GM12875 (cell line): Measurements from ENCODE around the gene FOS.

ENCODE experiments used
- H3K4me3 ChIP-seq: one replicate; pipeline ENCODE4 v1.5.1; 2011; ENCODE audit warnings: low read depth, low read length, control low read depth
- CTCF ChIP-seq: IDR thresholded peaks from 2 replicates; pipeline ENCODE4 v1.5.1; 2011; ENCODE audit warnings: low read depth, mild to moderate bottlenecking, control low read depth, inconsistent platforms, low read length, moderate library complexity, borderline replicate concordance; ENCODE audit not compliant: insufficient read depth

Gene FOS

GRCh38 chr14:75283162-75283832 is 4.7 kb downstream of the FOS start:
- H3K4me3 ChIP-seq = no peak overlapping the region
- TF ChIP-seq CTCF = no peak

DNA sequence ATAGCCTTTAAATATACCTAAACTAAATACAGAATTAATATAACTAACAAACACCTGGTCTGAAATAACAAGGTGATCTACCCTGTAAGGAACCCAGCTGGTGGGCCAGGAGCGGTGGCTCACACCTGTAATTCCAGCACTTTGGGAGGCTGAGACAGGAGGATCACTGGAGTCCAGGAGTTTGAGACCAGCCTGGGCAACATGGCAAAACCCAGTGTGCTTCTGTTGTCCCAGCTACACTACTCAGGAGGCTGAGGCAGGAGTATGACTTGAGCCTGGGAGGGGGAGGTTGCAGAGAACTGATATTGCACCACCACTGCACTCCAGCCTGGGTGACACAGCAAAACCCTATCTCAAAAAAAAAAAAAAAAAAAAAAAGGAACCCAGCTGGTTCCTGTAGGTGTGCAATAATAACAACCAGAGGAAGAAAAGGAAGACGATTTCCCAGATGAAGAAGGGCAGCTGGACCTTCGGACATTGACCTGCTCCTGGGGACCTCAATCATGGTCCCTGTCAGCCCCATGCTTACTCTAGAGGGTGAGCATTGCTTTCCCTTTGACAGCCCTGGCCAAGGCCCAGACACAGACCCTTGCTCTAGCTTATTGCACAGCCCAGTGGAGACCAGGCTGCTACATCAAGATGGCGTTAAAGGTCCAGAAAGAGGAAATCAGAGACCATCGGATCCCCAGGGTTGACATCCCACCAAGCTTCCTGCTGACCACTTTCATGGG is 5.4 kb downstream of the FOS start:
- no peak overlapping the region for H3K4me3 ChIP-seq
- TF ChIP-seq CTCF = no peak

DNA sequence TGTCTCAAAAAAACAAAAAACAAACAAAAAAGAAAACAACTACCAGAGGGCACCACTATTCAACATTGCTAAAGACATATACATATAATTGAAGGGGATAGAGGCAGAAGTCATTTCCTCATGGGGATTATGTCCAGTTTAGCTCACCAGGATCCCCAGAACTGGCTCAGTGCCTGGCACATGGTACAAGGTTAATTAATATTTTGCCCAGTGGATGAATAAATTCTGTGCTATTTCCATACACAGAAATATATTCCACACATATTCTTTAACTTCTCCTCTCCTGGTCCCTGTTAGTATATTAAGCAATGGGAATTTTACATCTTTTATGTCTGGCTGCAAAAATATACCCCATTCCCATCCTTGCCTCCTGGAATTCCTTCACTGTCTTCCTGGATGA is 6.7 kb downstream of the FOS start:
- TF ChIP-seq CTCF = no peak
- H3K4me3 ChIP-seq = no peak overlapping the region

- TF ChIP-seq CTCF = no peak
- no peak overlapping the region for H3K4me3 ChIP-seq
Measured at GRCh38 chr14:75286313-75286712, 7.7 kb downstream of the FOS start.

DNA sequence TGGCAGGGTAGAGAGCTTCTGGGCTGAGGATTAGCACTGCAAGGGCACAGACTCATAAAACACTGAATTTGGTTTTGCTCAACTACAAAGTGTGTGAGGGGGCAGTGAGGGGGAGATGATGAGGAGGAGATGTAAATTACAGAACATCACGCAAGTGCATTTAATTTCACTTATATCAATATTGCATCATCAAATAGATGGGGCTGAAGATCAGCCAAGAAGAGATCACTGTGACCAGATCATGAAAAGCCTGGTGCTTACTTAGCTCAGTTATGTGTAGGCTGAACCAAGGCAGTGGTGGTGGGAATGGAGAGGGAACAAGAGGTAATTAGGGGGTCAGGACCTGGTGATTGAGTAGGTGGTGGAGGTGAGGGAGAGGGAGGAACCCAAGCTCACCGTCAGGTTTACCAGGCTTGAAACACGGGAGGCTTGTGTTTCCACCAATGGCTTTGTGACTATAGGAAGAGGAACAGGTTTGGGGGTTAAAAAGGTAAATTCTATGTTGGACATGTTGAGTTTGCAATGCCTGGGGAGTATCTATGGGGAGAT is 11.3 kb downstream of the FOS start:
- H3K4me3 ChIP-seq = no peak overlapping the region
- TF ChIP-seq CTCF = no peak

- no peak for TF ChIP-seq CTCF
- H3K4me3 ChIP-seq = no peak overlapping the region
Measured at GRCh38 chr14:75290851-75291250, 12.2 kb downstream of the FOS start.

- no peak overlapping the region for H3K4me3 ChIP-seq
- TF ChIP-seq CTCF = no peak
Measured at GRCh38 chr14:75291331-75291730, 12.7 kb downstream of the FOS start.
